Mucosa of gallbladder (tissue), 1 donor: ENCODE results near the gene CYP26A1. TPM values are rescaled to one million over a fixed set of nuclear protein-coding genes. Genes with fewer than 3 reads are reported as not detected.
A peak's percentile ranks its signal among the peaks of the same experiment; 100 is the strongest.

Source experiments
- DNase-seq: peaks from one replicate; pipeline ENCODE4 v3.0.0-alpha.2; 2020; ENCODE audit warnings: low spot score
- total RNA-seq: library from RNA; stranded (reverse); gene quantifications from one replicate; pipeline ENCODE4 v1.2.1, GENCODE V29; 2021
- donor health status: DM: no; HTN: no; CAD: no.

Gene CYP26A1
- total RNA-seq, 1 donor from 2014 or later, result not detected

- peak; percentile 3 for DNase-seq
These were observed 8.6 kb upstream of the CYP26A1 start for GRCh38 chr10:93064874-93065660.

- DNase-seq, result peak; percentile 5
These were observed 7.8 kb upstream of the CYP26A1 start for GRCh38 chr10:93065675-93066543.

- DNase-seq, result peak; percentile 8
These were observed 7.2 kb upstream of the CYP26A1 start for GRCh38 chr10:93066544-93066913.

- peak; percentile 4 for DNase-seq
These were observed 6.0 kb upstream of the CYP26A1 start for GRCh38 chr10:93067443-93068365.

- peak; percentile 8 for DNase-seq
These were observed 5.1 kb upstream of the CYP26A1 start for GRCh38 chr10:93068411-93069244.

GRCh38 chr10:93069245-93069561 is 4.5 kb upstream of the CYP26A1 start:
- no peak for DNase-seq

- peak; percentile 8 for DNase-seq
These were observed 3.1 kb upstream of the CYP26A1 start for GRCh38 chr10:93070378-93071176.

GRCh38 chr10:93071177-93071472 is 2.6 kb upstream of the CYP26A1 start:
- peak; percentile 5 for DNase-seq

- DNase-seq, result peak; percentile 10
These were observed 1.9 kb upstream of the CYP26A1 start for GRCh38 chr10:93071674-93072224.

- DNase-seq, result no peak
These were observed 1.4 kb upstream of the CYP26A1 start for GRCh38 chr10:93072225-93072712.

- DNase-seq, result peak; percentile 9
These were observed 767 bp upstream of the CYP26A1 start for GRCh38 chr10:93072713-93073538.

- peak; percentile 6 for DNase-seq
These were observed 479 bp downstream of the CYP26A1 start for GRCh38 chr10:93074147-93074596.

GRCh38 chr10:93074597-93075368 is 1.1 kb downstream of the CYP26A1 start:
- peak; percentile 8 for DNase-seq

GRCh38 chr10:93075369-93076221 is 1.9 kb downstream of the CYP26A1 start:
- no peak for DNase-seq

- no peak for DNase-seq
These were observed 3.2 kb downstream of the CYP26A1 start for GRCh38 chr10:93076871-93077270.

GRCh38 chr10:93077860-93078337 is 4.2 kb downstream of the CYP26A1 start:
- no peak for DNase-seq
